Stimulated activated effector memory CD8-positive, alpha-beta T cell treated with anti-CD3 and anti-CD28 coated beads, Interleukin-12 subunit alpha, Interleukin-12 subunit beta, amount 100 ng/mL, for 72 hours (primary cell): ENCODE data around the gene CDK8.

ENCODE experiments used
- ATAC-seq: fragments of 150-1000 bp; cut with Tn5 transposase; 2 replicates; pipeline ENCODE4 v1.10.0; 2021
- DNase-seq, 2 donors: peaks; one replicate each; pipeline ENCODE4 v3.0.0; 2021 to 2022; ENCODE audit warnings: low spot score in 2 of 2
- H3K27ac Mint-ChIP-seq: one replicate; pipeline ENCODE4 v1.8.0; 2022; ENCODE audit warnings: mild to moderate bottlenecking, mixed read lengths
- H3K36me3 Mint-ChIP-seq: one replicate; pipeline ENCODE4 v1.8.0; 2022; ENCODE audit warnings: mild to moderate bottlenecking, mixed read lengths
- H3K4me1 Mint-ChIP-seq: one replicate; pipeline ENCODE4 v1.8.0; 2022; ENCODE audit warnings: mixed read lengths
- H3K4me3 Mint-ChIP-seq: one replicate; pipeline ENCODE4 v1.8.0; 2022; ENCODE audit warnings: mild to moderate bottlenecking, mixed read lengths
- H3K9me3 Mint-ChIP-seq: one replicate; pipeline ENCODE4 v1.8.0; 2022; ENCODE audit warnings: mixed read lengths

The CDK8 gene

GRCh38 chr13:26412936-26413716, 159.2 kb downstream of the CDK8 start:
- Mint-ChIP-seq H3K4me1 (no peaks in the 10 kb centered on the region), H3K27ac (no peak overlapping the region), H3K4me3 (no peak overlapping the region), H3K9me3 (no peaks in the 10 kb centered on the region), H3K36me3 (no peaks in the 10 kb centered on the region)
- no peak for ATAC-seq
- DNase-seq: no peak

- Mint-ChIP-seq H3K4me3 (no peak overlapping the region), H3K27ac (no peak overlapping the region), H3K9me3 (no peaks in the 10 kb centered on the region), H3K36me3 (no peaks in the 10 kb centered on the region), H3K4me1 (no peaks in the 10 kb centered on the region)
- ATAC-seq (no peak), DNase-seq (no peak)
Measured at GRCh38 chr13:26420282-26420960, 166.5 kb downstream of the CDK8 start.

- H3K4me3 Mint-ChIP-seq: no peak overlapping the region
- no peaks in the 10 kb centered on the region for H3K36me3 Mint-ChIP-seq
- no peak overlapping the region for H3K27ac Mint-ChIP-seq
- H3K4me1 Mint-ChIP-seq: no peaks in the 10 kb centered on the region
- H3K9me3 Mint-ChIP-seq: no peaks in the 10 kb centered on the region
- ATAC-seq: no peak
- no peak for DNase-seq
Measured at GRCh38 chr13:26422036-26422435, 168.1 kb downstream of the CDK8 start.

GRCh38 chr13:26423629-26424028, 169.7 kb downstream of the CDK8 start:
- ATAC-seq: no peak
- DNase-seq: no peak
- H3K27ac Mint-ChIP-seq: no peak overlapping the region
- H3K36me3 Mint-ChIP-seq: no peaks in the 10 kb centered on the region
- H3K4me1 Mint-ChIP-seq: no peaks in the 10 kb centered on the region
- no peak overlapping the region for H3K4me3 Mint-ChIP-seq
- no peaks in the 10 kb centered on the region for H3K9me3 Mint-ChIP-seq

- H3K36me3 Mint-ChIP-seq: no peaks in the 10 kb centered on the region
- ATAC-seq: no peak
- H3K27ac Mint-ChIP-seq: no peak overlapping the region
- no peaks in the 10 kb centered on the region for H3K9me3 Mint-ChIP-seq
- no peaks in the 10 kb centered on the region for H3K4me1 Mint-ChIP-seq
- H3K4me3 Mint-ChIP-seq: no peak overlapping the region
- DNase-seq: no peak
Measured at GRCh38 chr13:26424181-26424580, 170.3 kb downstream of the CDK8 start.

- Mint-ChIP-seq H3K9me3 (no peaks in the 10 kb centered on the region), H3K27ac (no peak overlapping the region), H3K4me3 (no peak overlapping the region), H3K4me1 (no peaks in the 10 kb centered on the region), H3K36me3 (no peaks in the 10 kb centered on the region)
- no peak for ATAC-seq
- DNase-seq: no peak
Measured at GRCh38 chr13:26425443-26426358, 171.8 kb downstream of the CDK8 start.

- Mint-ChIP-seq H3K4me1 (no peaks in the 10 kb centered on the region), H3K9me3 (peaks cover 14% of the 10 kb centered on the region), H3K36me3 (no peaks in the 10 kb centered on the region), H3K4me3 (no peak overlapping the region), H3K27ac (no peak overlapping the region)
- ATAC-seq: no peak
- no peak for DNase-seq
Measured at GRCh38 chr13:26433776-26434175, 179.8 kb downstream of the CDK8 start.

- no peak for DNase-seq
- Mint-ChIP-seq H3K4me1 (no peaks in the 10 kb centered on the region), H3K36me3 (no peaks in the 10 kb centered on the region), H3K9me3 (peaks cover 14% of the 10 kb centered on the region), H3K27ac (no peak overlapping the region), H3K4me3 (no peak overlapping the region)
- ATAC-seq: no peak
Measured at GRCh38 chr13:26435171-26435570, 181.2 kb downstream of the CDK8 start.

GRCh38 chr13:26435646-26436045, 181.7 kb downstream of the CDK8 start:
- Mint-ChIP-seq H3K27ac (no peak overlapping the region), H3K4me1 (no peaks in the 10 kb centered on the region), H3K36me3 (no peaks in the 10 kb centered on the region), H3K9me3 (peaks cover 14% of the 10 kb centered on the region), H3K4me3 (no peak overlapping the region)
- DNase-seq: no peak
- no peak for ATAC-seq

- H3K27ac Mint-ChIP-seq: no peak overlapping the region
- ATAC-seq (no peak), DNase-seq (no peak)
- H3K36me3 Mint-ChIP-seq: no peaks in the 10 kb centered on the region
- no peaks in the 10 kb centered on the region for H3K4me1 Mint-ChIP-seq
- peaks cover 14% of the 10 kb centered on the region for H3K9me3 Mint-ChIP-seq
- no peak overlapping the region for H3K4me3 Mint-ChIP-seq
Measured at GRCh38 chr13:26436914-26437313, 183.0 kb downstream of the CDK8 start.

- H3K27ac Mint-ChIP-seq: no peak overlapping the region
- H3K36me3 Mint-ChIP-seq: no peaks in the 10 kb centered on the region
- ATAC-seq (no peak), DNase-seq (no peak)
- H3K9me3 Mint-ChIP-seq: peaks cover 10% of the 10 kb centered on the region
- no peaks in the 10 kb centered on the region for H3K4me1 Mint-ChIP-seq
- no peak overlapping the region for H3K4me3 Mint-ChIP-seq
Measured at GRCh38 chr13:26440111-26440510, 186.2 kb downstream of the CDK8 start.

- no peak for ATAC-seq
- H3K4me3 Mint-ChIP-seq: no peak overlapping the region
- no peak overlapping the region for H3K27ac Mint-ChIP-seq
- no peak for DNase-seq
- peaks cover 4% of the 10 kb centered on the region for H3K9me3 Mint-ChIP-seq
- H3K36me3 Mint-ChIP-seq: no peaks in the 10 kb centered on the region
- no peaks in the 10 kb centered on the region for H3K4me1 Mint-ChIP-seq
Measured at GRCh38 chr13:26441476-26441875, 187.5 kb downstream of the CDK8 start.

- no peaks in the 10 kb centered on the region for H3K36me3 Mint-ChIP-seq
- H3K4me3 Mint-ChIP-seq: no peak overlapping the region
- no peaks in the 10 kb centered on the region for H3K9me3 Mint-ChIP-seq
- ATAC-seq (no peak), DNase-seq (no peak)
- no peaks in the 10 kb centered on the region for H3K4me1 Mint-ChIP-seq
- H3K27ac Mint-ChIP-seq: no peak overlapping the region
Measured at GRCh38 chr13:26442541-26442940, 188.6 kb downstream of the CDK8 start.

GRCh38 chr13:26445092-26445491, 191.2 kb downstream of the CDK8 start:
- no peak overlapping the region for H3K4me3 Mint-ChIP-seq

GRCh38 chr13:26446751-26447150, 192.8 kb downstream of the CDK8 start:
- no peaks in the 10 kb centered on the region for H3K4me1 Mint-ChIP-seq
- no peaks in the 10 kb centered on the region for H3K36me3 Mint-ChIP-seq
- no peaks in the 10 kb centered on the region for H3K9me3 Mint-ChIP-seq
- no peak overlapping the region for H3K4me3 Mint-ChIP-seq
- no peak overlapping the region for H3K27ac Mint-ChIP-seq
- DNase-seq (no peak), ATAC-seq (no peak)

More at GRCh38 chr13:26445092-26445491, 191.2 kb downstream of the CDK8 start:
- no peaks in the 10 kb centered on the region for H3K4me1 Mint-ChIP-seq
- no peak overlapping the region for H3K27ac Mint-ChIP-seq
- ATAC-seq (no peak), DNase-seq (no peak)
- H3K9me3 Mint-ChIP-seq: no peaks in the 10 kb centered on the region
- no peaks in the 10 kb centered on the region for H3K36me3 Mint-ChIP-seq
